K562 (cell line): Measurements from ENCODE around the gene SZT2. TPM values are rescaled to one million over a fixed set of nuclear protein-coding genes. Genes with fewer than 3 reads are reported as not detected.

Experiments used
- ERF ChIP-seq: fragments of 450-650 bp; formaldehyde crosslinking; IDR thresholded peaks from 2 replicates; pipeline ENCODE4 v1.4.0; 2020; ENCODE audit warnings: mild to moderate bottlenecking, mixed read lengths
- HMGN3 ChIP-seq: IDR thresholded peaks from 2 replicates; pipeline ENCODE4 v1.6.1; 2011; ENCODE audit warnings: borderline replicate concordance, low read depth, mild to moderate bottlenecking, mixed read lengths, low read length; ENCODE audit not compliant: insufficient read length; ENCODE audit errors: extremely low read depth
- MYC ChIP-seq, 2 experiments: fragments of 250-450 bp in 1 of 2; sonication (Bioruptor Pico) in 1 of 2; IDR thresholded peaks; 2 replicates each; pipeline versions ENCODE4 v1.5.1 to v1.6.1; 2012 to 2021; ENCODE audit warnings: low read depth in 2 of 2, borderline replicate concordance in 1 of 2, improper control_type of control experiment in 1 of 2, low read length in 1 of 2, mild to moderate bottlenecking in 1 of 2, moderate library complexity in 1 of 2
- ZBTB17 ChIP-seq: fragments of 450-650 bp; formaldehyde crosslinking; IDR thresholded peaks from 2 replicates; pipeline ENCODE4 v1.4.0; 2020; ENCODE audit warnings: mild to moderate bottlenecking
- ZBTB2 ChIP-seq: fragments of 450-650 bp; IDR thresholded peaks from 2 replicates; pipeline ENCODE4 v1.6.1; 2016; ENCODE audit warnings: antibody characterized with exemption
- ZNF184 ChIP-seq: sonication (generic); formaldehyde crosslinking; IDR thresholded peaks from 2 replicates; pipeline ENCODE4 v1.5.0; 2020; ENCODE audit warnings: missing genetic modification reagents
- polyA plus RNA-seq, 8 experiments: library from polyadenylated mRNA; depleted of rRNA in 4 of 8; stranded (reverse) in 5 of 8; unstranded in 3 of 8; fragments of >200 nt; fragmentation: Nextera tagmentation in 2 of 8; fragmentation: Illumina TruSeq in 1 of 8; extraction: Ambion mirVana in 2 of 8; extraction: Trizol in 1 of 8; gene quantifications; 2 replicates each; pipeline versions ENCODE4 v1.2.1 to v1.2.3, GENCODE V29; 2011 to 2014; ENCODE audit warnings: inconsistent platforms in 1 of 8, missing spikeins in 1 of 8
- total RNA-seq, 7 experiments: library from RNA; depleted of rRNA in 6 of 7; stranded (reverse); fragments of >200 nt in 6 of 7; fragmentation: Illumina TruSeq in 2 of 7; extraction: Trizol in 2 of 7; gene quantifications; 2 replicates each; pipeline versions ENCODE4 v1.2.1 to v1.2.3, GENCODE V29; 2011 to 2021; ENCODE audit warnings: low replicate concordance in 1 of 7
- TF ChIP-seq, protein P1 (sequence below), 2 experiments: fragments of 450-650 bp in 1 of 2; IDR thresholded peaks; 2 replicates each; pipeline ENCODE4 v1.6.1; 2011 to 2017; ENCODE audit warnings: low read depth in 2 of 2, antibody characterized with exemption in 1 of 2, borderline replicate concordance in 1 of 2, low read length in 1 of 2, mild to moderate bottlenecking in 1 of 2, mixed read lengths in 1 of 2; ENCODE audit not compliant: control insufficient read depth in 1 of 2
- TF ChIP-seq, protein P2 (sequence below): fragments of 200-600 bp; sonication (generic); IDR thresholded peaks from one replicate; pipeline ENCODE4 v1.6.1; 2012; ENCODE audit warnings: mild to moderate bottlenecking, low read depth, low read length, inconsistent platforms

SZT2 gene
- total and polyA plus RNA-seq, 9 of the 15 experiments (the other 6 are each of a cell fraction or from before 2014, with no cell fraction given) = 0.88 to 31.0 (median 12.8) TPM

DNA sequence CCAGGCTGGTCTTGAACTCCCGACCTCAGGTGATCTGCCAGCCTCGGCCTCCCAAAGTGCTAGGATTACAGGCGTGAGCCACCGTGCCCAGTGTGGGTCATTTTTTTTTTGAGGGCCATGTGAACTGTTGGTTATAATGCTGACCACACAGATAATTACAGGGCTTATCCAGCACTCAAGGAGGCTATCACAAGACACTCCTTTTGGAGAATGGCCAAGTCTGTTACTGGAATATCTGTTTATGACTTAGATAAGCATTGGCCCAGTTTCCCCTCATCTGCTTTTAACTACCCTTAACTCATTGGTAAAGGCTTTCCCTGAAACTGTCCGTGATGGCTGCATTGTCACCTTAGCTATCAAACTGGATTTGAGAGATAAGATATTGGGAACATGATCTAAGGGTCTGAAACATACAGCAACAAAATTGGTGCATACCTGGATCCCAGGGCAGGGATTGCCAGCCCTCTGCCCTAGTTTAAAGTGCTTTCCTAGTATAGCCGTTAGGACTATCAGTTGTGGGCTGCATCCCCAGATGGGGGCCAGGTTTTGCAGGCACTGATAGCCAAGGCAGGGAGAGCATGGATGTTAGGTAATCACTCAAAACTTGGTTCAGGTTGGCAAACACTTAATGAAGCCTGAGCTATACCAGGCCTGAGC lies 15.6 kb downstream of the SZT2 start (continued):
- no peak for TF ChIP-seq ZBTB2
- no peak for TF ChIP-seq ZBTB17 (CRISPR knock-in tag)
- TF ChIP-seq HMGN3 = peak; percentile 97
- TF ChIP-seq ZNF184 (CRISPR knock-in tag) = no peak
- TF ChIP-seq, protein P1, sequence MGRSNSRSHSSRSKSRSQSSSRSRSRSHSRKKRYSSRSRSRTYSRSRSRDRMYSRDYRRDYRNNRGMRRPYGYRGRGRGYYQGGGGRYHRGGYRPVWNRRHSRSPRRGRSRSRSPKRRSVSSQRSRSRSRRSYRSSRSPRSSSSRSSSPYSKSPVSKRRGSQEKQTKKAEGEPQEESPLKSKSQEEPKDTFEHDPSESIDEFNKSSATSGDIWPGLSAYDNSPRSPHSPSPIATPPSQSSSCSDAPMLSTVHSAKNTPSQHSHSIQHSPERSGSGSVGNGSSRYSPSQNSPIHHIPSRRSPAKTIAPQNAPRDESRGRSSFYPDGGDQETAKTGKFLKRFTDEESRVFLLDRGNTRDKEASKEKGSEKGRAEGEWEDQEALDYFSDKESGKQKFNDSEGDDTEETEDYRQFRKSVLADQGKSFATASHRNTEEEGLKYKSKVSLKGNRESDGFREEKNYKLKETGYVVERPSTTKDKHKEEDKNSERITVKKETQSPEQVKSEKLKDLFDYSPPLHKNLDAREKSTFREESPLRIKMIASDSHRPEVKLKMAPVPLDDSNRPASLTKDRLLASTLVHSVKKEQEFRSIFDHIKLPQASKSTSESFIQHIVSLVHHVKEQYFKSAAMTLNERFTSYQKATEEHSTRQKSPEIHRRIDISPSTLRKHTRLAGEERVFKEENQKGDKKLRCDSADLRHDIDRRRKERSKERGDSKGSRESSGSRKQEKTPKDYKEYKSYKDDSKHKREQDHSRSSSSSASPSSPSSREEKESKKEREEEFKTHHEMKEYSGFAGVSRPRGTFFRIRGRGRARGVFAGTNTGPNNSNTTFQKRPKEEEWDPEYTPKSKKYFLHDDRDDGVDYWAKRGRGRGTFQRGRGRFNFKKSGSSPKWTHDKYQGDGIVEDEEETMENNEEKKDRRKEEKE (IDR thresholded peaks at IDR 0.05; ENCODE audit: borderline replicate concordance in 1 of 2, control insufficient read depth in 1 of 2, low read depth in 2 of 2, low read length in 1 of 2) = no peak
- TF ChIP-seq ERF (CRISPR knock-in tag) = no peak
- TF ChIP-seq, protein P2, sequence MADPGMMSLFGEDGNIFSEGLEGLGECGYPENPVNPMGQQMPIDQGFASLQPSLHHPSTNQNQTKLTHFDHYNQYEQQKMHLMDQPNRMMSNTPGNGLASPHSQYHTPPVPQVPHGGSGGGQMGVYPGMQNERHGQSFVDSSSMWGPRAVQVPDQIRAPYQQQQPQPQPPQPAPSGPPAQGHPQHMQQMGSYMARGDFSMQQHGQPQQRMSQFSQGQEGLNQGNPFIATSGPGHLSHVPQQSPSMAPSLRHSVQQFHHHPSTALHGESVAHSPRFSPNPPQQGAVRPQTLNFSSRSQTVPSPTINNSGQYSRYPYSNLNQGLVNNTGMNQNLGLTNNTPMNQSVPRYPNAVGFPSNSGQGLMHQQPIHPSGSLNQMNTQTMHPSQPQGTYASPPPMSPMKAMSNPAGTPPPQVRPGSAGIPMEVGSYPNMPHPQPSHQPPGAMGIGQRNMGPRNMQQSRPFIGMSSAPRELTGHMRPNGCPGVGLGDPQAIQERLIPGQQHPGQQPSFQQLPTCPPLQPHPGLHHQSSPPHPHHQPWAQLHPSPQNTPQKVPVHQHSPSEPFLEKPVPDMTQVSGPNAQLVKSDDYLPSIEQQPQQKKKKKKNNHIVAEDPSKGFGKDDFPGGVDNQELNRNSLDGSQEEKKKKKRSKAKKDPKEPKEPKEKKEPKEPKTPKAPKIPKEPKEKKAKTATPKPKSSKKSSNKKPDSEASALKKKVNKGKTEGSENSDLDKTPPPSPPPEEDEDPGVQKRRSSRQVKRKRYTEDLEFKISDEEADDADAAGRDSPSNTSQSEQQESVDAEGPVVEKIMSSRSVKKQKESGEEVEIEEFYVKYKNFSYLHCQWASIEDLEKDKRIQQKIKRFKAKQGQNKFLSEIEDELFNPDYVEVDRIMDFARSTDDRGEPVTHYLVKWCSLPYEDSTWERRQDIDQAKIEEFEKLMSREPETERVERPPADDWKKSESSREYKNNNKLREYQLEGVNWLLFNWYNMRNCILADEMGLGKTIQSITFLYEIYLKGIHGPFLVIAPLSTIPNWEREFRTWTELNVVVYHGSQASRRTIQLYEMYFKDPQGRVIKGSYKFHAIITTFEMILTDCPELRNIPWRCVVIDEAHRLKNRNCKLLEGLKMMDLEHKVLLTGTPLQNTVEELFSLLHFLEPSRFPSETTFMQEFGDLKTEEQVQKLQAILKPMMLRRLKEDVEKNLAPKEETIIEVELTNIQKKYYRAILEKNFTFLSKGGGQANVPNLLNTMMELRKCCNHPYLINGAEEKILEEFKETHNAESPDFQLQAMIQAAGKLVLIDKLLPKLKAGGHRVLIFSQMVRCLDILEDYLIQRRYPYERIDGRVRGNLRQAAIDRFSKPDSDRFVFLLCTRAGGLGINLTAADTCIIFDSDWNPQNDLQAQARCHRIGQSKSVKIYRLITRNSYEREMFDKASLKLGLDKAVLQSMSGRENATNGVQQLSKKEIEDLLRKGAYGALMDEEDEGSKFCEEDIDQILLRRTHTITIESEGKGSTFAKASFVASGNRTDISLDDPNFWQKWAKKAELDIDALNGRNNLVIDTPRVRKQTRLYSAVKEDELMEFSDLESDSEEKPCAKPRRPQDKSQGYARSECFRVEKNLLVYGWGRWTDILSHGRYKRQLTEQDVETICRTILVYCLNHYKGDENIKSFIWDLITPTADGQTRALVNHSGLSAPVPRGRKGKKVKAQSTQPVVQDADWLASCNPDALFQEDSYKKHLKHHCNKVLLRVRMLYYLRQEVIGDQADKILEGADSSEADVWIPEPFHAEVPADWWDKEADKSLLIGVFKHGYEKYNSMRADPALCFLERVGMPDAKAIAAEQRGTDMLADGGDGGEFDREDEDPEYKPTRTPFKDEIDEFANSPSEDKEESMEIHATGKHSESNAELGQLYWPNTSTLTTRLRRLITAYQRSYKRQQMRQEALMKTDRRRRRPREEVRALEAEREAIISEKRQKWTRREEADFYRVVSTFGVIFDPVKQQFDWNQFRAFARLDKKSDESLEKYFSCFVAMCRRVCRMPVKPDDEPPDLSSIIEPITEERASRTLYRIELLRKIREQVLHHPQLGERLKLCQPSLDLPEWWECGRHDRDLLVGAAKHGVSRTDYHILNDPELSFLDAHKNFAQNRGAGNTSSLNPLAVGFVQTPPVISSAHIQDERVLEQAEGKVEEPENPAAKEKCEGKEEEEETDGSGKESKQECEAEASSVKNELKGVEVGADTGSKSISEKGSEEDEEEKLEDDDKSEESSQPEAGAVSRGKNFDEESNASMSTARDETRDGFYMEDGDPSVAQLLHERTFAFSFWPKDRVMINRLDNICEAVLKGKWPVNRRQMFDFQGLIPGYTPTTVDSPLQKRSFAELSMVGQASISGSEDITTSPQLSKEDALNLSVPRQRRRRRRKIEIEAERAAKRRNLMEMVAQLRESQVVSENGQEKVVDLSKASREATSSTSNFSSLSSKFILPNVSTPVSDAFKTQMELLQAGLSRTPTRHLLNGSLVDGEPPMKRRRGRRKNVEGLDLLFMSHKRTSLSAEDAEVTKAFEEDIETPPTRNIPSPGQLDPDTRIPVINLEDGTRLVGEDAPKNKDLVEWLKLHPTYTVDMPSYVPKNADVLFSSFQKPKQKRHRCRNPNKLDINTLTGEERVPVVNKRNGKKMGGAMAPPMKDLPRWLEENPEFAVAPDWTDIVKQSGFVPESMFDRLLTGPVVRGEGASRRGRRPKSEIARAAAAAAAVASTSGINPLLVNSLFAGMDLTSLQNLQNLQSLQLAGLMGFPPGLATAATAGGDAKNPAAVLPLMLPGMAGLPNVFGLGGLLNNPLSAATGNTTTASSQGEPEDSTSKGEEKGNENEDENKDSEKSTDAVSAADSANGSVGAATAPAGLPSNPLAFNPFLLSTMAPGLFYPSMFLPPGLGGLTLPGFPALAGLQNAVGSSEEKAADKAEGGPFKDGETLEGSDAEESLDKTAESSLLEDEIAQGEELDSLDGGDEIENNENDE = no peak
- TF ChIP-seq MYC (IDR thresholded peaks at IDR 0.05; ENCODE audit: low read depth, low read length) = peak; percentile 55; the same call in 1 of the 2 replicates
- no peak for TF ChIP-seq MYC (CRISPR knock-in tag; IDR thresholded peaks at IDR 0.05; ENCODE audit: borderline replicate concordance, low read depth)
